Measurements from ENCODE around the gene EPB41L2.

Gene EPB41L2

DNA sequence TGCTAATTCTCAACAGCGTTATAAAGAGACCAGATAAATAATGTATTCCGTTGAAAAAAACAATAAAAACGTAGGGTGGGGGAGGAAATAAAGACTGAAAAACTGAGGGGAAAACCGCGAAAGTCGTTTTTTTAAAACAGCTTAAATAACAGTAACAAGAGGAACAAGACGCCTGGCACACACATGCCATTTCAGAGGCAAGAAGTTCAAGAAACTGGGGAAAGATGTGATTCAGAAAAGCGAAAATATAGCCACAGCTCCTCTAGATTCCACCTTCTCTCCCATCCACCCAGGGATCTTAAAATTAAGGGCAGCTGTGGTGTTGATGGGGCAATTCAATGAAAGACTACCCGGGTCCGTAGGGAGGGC lies 1.3 kb downstream of the EPB41L2 start:
- no peak for DNase-seq (ENCODE audit: low read depth)

DNA sequence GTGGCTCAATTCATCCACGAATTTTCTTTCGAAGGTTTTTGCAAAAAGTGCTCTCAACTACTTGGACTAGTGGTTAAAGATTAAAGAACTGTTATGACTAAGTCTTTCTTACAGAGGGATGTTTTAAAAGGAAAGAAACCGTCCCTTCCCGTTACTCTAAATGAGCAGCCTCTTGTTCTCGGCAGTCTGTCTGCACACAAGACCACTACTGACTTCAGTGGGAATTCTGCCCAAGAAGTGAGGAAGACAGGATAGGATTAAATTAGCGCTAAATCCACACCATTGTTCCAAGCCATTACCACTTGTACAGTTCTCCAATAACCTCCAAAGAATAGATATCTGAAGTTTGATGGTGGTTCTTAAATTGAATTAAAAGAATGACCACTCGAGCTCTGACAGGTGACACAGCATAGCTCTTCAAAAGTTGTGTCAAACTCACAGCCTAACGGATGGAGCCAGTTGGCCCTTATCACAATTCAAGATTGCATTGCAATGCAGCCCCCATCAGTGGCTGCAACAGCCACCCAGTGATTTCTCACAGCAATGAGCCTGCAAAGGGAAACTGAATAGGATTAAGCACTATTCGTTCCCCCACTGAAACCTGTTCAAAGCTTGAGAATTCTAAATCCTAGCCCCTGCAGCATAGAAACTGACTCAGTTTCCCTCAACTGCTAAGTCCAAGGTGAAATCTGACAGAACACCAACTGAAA lies 1.8 kb downstream of the EPB41L2 start:
- DNase-seq (ENCODE audit: low read depth): no peak

DNA sequence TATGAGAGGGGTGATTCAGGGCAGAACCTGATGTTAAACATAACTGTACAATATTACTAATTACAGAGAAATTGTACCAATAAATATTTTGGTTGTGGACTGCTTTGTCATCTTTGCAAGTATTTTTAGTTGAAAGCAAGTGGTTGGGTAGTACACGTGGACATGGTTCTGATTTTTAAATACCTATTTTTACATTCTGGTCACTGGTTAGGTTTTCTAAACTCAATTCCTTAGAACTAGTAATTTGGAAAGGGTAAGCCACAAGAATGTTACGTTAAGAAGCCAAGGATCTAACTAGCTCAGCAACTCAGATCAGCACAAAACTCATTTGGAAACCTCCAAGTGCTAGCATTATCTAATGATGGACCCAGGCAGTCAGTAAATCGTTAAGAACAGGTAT lies 2.7 kb downstream of the EPB41L2 start:
- DNase-seq (ENCODE audit: low read depth): no peak

DNA sequence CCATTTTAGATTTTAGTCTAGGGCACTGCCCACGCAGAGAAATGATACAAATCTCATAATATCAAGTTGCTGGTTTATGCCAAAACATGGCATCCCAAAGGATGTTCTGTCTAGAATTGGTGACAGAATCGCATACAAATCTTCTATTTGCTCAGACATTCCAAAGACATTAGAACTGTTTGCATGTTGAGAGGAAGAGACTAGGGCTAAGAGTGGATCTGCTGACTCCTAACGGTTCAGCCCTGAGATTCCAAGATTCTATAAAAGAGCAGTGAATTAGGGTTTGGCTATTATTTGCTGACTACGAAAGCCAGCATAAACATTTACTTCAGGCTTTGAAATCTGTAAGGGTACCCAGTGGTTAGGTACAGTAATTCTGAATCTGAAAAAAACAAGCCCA lies 3.6 kb downstream of the EPB41L2 start:
- DNase-seq (ENCODE audit: low read depth): no peak

DNA sequence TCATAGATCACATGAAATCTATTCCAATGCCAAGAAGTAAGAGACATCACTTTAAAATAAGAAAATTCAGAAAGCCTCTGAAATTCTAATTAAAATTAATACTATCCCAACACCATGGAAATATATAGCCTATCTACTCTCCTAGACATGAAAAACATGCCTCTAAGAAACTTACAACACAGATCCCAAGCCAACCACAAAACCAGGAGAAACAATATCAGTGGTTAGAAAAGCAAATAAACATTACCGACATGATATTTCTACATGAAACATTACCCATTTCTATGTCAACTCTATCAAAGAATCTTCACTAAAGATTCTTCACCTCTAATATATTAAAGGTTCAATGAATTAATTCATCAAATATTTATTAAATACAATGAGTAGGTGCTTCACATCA lies 4.8 kb downstream of the EPB41L2 start:
- no peak for DNase-seq (ENCODE audit: low read depth)

DNA sequence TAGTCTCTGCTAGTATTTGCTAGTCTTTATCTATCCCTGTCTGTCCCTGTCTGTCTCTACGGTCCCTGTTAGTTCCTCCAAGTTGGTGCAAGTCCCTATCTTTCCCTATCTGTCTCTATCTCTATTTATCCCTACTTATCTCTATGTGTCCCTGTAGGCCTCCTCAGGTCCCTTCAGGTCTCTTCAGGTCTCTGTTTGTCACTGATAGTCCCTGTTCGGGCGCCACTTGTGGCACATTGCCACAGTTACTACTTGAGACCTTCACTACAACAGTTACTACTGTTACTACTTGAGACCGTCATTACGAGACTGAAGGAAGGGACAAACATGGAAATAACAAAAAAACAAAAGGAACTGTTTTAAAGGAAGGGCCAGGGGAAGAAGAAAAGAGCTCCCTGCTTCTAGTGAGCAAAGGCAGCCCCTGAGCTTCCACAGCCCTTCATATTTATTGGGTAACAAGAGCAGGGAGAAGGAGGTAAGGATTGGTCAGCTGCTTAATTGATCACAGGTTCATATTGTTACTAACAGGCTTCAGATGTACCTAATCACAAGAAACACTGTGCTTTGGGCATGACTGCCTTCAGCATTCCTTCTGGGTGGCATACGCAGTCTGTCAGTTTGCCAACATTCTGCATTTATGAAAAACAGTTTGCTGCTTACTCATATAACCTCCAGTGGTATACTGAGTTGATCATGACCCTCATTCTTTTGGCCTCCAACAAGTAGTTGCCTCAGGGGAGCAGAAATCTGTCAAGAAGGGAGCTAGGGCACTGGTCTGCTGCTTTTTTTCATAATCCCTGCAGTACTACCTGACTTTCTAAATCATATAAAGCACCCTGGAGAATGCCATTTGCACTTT lies 8.4 kb downstream of the EPB41L2 start:
- DNase-seq (ENCODE audit: low read depth): no peak

DNA sequence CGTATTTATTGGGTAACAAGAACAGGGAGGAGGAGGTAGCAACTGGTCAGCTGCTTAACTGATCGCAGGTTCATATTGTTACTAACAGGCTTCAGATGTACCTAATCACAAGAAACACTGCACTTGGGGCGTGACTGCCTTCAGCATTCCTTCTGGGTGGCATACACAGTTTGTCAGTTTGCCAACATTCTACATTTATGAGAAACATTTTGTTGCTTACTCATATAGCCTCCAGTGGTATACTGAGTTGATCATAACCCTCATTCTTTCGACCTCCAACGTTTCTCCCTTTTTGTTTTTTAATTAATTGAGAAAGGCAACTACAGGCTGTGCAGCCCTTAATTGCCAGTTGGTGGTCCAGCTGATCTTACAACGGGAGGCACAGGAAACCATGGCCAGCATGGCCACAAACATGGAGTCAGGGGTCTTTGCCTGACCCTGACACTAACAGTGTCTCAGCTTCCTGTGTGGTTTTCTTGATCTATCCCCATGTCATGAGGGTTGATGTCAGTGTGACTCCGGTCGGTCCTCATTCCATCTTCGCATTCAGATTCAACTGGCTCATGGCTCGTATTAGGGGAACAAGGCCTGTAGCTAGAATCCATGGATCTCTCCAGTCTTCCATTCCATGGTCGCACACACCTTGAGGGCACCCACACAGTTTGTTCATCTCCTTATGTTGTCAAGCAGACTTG lies 9.4 kb downstream of the EPB41L2 start:
- DNase-seq (ENCODE audit: low read depth): no peak

DNA sequence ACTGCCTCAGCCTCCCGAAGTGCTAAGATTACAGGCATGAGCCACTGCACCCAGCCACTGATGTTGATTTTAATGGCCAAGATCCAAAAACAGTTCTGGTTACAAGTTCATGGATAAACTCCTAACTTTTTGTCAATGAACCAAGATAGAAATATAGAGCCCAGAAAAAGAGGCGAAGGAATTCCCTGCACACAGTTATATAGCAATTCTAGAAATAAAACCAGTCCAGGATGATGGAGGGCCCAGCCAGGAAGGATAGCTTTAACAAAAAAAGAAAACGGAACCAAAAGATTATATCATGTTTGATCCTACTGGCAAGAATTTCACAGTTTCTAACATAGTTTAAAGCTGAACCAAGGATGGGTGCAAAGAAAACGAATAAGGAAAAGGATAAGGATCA lies 10.9 kb downstream of the EPB41L2 start:
- DNase-seq (ENCODE audit: low read depth): no peak

DNA sequence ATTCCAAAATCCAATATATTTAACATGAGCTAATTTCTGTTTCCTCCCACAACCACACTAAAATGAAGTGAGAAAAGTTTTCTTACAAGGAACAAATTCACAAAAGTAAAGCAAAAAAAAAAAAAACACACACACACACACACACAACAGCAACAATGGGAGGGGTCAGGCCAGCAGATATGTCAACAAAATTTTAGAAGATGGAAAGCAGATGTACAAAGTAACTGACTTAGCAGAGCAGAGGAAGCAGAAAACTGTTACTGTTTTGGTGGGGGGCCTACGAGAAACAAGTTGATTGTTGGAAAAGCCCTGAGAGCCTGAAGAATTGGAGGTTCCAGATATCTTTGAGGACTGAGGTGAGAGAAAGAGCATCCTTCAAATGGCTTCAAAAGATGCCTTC lies 11.7 kb downstream of the EPB41L2 start:
- DNase-seq (ENCODE audit: low read depth): no peak

DNA sequence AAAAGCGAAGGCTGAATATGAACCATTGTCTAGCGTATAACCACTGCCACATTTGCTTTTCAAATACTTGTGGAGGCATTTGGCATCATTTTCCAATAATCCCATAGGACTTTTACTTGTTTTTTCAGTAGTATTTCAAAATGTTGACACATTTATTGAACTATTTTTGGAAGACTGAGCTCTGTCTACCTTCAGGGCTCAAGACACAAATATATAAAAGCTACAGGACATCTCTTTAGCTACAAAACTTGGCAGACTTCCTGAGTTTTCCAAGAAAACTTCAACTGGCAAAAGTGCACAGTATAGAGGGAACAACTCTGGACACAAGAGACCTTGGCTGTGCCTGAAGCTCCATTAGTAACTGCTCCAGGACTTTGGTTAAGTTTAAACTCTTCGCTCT lies 13.4 kb downstream of the EPB41L2 start:
- no peak for DNase-seq (ENCODE audit: low read depth)

DNA sequence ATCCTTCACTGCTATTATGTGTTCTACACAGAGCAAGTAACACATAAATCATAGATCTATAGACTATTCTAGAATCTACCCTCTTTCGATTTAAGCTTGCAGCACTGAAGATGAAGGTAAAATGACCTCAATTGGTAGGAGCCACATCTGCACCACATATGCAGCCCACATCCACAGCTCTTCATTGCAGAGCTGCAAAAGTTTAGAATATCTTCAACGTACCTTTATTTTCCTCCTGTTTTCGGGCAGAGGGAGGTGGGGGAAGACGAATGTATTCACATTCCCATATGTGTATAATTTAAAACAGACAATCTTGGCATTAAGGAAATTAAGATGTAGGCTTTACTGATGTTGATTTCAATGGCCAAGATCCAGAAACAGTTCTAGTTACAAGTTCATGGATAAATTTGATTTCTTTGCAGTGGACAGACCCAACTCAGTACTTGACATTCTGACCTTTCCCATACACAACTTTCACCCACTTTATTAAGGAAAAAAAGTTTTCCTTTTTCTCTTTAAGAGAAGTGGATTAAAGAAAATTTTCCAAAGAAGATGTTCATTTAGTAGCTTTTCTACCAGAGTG lies 14.0 kb downstream of the EPB41L2 start:
- no peak for DNase-seq (ENCODE audit: low read depth)

DNA sequence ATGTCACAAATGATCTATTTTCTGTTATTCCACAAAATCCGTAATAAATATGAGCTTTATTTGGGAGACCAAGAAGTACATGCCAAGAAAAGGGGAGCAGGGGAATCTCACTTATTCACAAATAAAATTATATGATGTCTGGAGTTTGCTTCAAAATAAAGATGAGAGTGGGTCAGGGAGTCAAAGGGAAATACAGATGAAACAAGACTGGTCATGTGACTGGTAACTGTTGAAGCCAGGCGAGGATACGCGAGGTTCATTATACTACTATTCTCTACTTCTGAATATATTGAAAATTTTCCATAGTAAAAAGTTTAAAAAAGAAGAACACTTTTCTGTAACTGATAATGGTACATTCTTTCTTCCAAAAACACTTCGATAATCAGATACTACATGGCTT lies 14.6 kb downstream of the EPB41L2 start:
- no peak for DNase-seq (ENCODE audit: low read depth)

DNA sequence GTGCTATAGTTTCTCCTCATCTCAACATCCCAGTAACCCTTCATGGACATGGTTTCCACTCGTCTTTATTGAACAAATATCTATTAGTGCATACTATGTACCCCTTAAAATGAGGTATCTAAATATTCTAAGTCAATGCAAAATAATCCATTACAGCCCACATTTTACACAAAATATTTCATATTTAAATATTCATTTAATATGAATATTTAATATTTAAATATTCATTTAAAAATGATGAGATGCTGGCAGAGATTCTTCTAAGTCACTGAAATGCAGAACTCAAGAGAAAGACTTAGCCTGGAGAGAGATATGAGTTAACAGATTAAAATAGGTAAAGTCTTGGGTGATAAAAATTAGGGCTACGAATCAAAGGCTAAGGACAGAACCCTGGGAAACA lies 17.9 kb downstream of the EPB41L2 start:
- DNase-seq (ENCODE audit: low read depth): no peak

DNA sequence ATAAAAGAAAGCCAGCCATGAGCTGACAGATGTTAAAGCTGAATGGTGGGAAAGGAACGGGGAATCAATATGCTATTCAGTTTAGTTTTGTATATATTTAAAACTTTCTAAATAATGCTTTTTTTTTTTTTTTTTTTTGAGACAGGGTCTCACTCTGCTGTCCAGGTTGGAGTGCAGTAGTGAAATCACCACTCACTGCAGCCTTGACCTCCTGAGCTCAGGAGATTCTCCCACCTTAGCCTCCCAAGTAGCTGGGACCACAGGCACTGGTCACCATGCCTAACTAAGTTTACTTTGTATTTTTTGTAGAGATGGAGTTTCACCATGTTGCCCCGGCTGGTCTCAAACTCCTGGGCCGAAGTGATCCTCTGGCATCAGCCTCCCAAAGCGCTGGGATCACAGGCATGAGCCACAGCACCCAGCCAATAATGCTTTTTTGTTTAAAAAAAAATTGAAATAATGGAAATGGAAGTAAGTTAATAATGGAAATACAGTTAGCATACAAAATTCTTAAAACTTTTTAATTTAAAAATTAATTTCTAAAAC lies 19.1 kb downstream of the EPB41L2 start:
- DNase-seq (ENCODE audit: low read depth): no peak

DNA sequence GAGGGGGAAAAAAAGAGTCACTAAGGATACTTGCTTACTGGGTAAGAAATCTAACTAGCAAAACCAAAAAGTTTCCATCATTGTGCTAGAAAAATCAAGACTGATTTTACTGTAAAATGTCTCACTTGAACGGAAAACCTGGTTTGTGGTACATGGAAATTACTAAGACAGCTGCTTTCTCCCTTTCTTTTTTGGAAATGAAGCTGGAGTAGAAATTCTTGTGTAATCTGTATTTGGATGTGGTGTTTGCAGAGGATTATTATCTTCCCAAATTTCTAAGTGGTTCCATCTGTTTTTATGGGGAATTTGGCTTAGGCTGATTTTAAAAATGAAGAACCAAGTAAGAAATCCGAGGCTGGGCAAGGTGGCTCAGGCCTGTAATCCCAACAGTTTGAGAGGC lies 20.4 kb downstream of the EPB41L2 start:
- no peak for DNase-seq (ENCODE audit: low read depth)

DNA sequence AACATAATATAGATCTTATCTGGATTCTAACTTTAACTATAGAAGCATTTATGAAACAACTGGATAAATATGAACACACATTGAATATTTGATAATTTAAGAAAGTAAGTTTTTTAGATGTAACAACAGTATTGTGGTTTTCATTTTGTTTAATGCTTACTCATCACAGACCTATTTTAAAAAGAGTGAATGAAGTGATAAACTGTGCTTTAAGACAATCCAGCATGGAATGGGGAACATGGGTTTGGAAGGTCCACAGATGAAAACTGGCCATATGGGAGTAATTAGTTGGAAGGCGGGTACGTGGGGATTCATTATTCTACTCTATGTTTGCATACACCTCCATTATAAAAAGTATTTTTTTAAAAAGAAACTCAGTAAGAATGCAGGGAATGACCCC lies 21.2 kb downstream of the EPB41L2 start:
- DNase-seq (ENCODE audit: low read depth): no peak

DNA sequence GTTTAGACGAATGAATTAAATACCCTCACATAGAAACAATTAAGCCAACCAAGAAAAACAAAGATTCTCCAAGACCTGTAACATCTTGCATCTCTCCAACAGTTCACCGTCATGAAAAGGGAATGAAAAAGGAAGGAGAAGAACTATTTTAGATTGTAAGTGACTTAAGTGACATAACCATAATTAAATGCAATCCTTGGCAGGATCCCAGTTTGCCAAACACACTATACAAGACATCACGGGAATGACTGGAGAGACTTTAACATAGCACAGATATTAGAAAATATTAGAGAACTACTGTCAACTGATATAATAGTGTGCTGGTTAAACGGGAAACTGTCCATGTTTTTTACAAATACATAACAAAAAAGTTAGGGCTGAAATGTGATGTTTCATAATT lies 22.2 kb downstream of the EPB41L2 start:
- DNase-seq (ENCODE audit: low read depth): no peak

DNA sequence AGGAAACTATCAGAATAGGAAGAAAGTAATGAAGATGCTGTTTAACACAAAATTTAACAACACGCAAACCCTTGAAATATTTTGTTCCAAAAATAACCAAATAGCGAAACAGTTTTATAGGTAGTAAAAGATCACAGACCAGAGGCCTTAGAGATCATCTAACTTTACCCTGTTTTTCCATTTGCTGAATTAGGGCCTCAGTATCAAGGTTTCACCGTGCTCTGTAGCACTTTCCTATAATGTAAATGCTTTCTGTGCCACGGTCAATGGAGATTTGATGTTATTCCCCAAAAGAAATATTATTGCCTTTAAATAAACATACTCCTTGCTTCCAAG lies 23.7 kb downstream of the EPB41L2 start:
- DNase-seq (ENCODE audit: low read depth): no peak

DNA sequence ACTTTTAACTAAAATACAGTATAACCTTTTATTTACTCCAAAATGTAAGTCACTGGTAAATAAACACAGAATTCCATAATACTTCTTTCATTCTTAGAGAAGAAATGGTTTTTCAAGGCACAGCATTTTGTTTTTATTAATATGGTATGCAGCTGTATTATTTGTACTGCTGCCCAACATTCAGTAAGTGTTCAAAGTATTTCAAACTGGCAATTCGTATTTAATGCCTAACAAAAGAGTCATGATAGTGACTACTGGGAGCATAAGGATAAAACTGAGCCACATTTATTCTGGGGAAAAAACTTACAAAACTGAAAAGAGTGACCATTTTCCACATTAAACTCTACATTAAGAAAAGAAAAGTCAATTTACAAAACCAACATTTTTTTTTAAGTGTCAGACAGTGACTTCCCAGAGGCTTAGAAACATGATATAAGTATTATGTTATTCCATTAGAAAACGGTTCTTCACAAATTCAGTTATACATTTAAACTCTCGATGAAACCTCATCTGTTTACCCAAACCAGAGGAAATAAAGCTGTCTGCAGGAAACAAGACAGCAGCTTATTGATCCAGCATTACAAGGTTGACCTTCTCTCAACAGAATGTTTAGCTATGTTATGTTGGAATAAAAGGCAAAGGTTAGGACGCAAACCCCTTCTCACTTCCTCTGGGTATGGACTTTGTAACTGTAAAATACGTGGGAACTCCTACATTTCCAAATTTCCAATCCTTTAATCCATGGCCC lies 24.3 kb downstream of the EPB41L2 start:
- no peak for DNase-seq (ENCODE audit: low read depth)

DNA sequence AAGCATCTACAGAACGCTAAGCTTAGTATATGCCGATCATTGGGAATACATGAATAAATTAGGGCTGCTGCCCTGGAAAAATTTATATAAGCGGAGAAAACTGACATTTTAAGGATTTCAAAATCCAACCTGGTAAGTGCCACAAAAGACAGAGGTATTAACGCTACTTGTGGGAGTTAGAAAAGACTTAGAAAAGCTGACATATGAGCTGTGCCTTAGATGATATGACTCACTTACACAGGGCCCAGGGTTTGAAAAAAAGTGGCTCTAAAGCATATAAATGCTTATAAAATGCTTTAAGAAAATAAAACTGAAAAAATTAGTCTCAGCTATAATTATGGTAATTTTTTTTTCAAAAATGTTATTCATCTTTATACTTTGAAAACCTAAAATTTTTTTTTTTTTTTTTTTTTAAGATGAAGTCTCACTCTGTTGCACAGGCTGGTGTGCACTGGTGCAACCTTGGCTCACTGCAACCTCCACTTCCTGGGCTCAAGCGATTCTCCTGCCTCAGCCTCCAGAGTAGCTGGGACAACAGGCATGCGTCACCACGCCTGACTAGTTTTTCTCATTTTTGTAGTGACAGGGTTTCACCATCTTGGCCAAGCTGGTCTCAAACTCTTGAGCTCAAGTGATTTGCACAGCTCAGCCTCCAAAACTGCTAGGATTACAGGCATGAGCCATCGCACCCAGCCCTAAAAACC lies 25.7 kb downstream of the EPB41L2 start:
- no peak for DNase-seq (ENCODE audit: low read depth)

DNA sequence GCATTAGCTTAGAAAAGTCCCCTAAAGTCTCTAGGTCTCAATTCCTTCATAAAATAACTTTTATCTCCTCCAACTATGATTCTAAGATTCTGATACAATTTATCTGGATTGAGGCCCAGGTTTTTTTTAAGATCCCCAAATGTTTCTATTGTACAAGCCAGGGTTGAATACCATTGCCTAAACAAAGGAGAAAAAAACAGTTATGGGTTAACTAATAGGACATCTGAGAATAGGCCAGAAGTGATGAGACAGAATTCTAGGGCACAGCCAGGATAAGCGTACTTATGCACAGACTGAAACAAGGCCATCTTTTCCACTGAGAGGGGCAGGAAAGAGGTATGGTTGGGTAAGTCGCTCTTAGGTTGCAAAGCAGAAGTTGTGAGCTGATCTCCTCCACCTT lies 26.4 kb downstream of the EPB41L2 start:
- DNase-seq (ENCODE audit: low read depth): no peak
